Liver (tissue), 9 donors: Measurements from ENCODE around the gene CUL2. TPM values are rescaled to one million over a fixed set of nuclear protein-coding genes. Genes with fewer than 3 reads are reported as not detected.

ENCODE experiments used
- DNase-seq: peaks from one replicate; pipeline ENCODE4 v3.0.0-alpha.2; 2017; ENCODE audit warnings: low spot score
- H3K27ac ChIP-seq, 2 donors: one replicate each; pipeline ENCODE4 v1.7.0; 2013; ENCODE audit warnings: inconsistent platforms in 2 of 2, low read length in 2 of 2, control low read depth in 1 of 2, low read depth in 1 of 2, mild to moderate bottlenecking in 1 of 2
- H3K27me3 ChIP-seq, 4 donors: one replicate each; pipeline versions ENCODE4 v1.6.1 to v1.7.0; 2013; ENCODE audit warnings: low read length in 3 of 4, inconsistent platforms in 1 of 4, mild to moderate bottlenecking in 1 of 4, moderate library complexity in 1 of 4; ENCODE audit not compliant: control insufficient read depth in 4 of 4, insufficient read depth in 4 of 4
- H3K36me3 ChIP-seq, 4 donors: one replicate each; pipeline versions ENCODE4 v1.6.1 to v1.7.0; 2013; ENCODE audit warnings: low read length in 3 of 4, mild to moderate bottlenecking in 3 of 4, low read depth in 1 of 4, moderate library complexity in 1 of 4; ENCODE audit not compliant: control insufficient read depth in 4 of 4, insufficient read depth in 3 of 4
- H3K4me1 ChIP-seq, 4 donors: one replicate each; pipeline versions ENCODE4 v1.6.1 to v1.7.0; 2013; ENCODE audit warnings: low read length in 3 of 4, mild to moderate bottlenecking in 3 of 4, moderate library complexity in 1 of 4; ENCODE audit not compliant: control insufficient read depth in 4 of 4, insufficient read depth in 4 of 4
- H3K4me3 ChIP-seq, 3 donors: one replicate each; pipeline versions ENCODE4 v1.6.1 to v1.7.0; 2013; ENCODE audit warnings: low read length in 3 of 3, control low read depth in 1 of 3, low read depth in 1 of 3, mild to moderate bottlenecking in 1 of 3
- H3K9ac ChIP-seq, 2 donors: one replicate each; pipeline ENCODE4 v1.7.0; 2013; ENCODE audit warnings: low read length in 2 of 2, mild to moderate bottlenecking in 2 of 2, moderate library complexity in 2 of 2, control low read depth in 1 of 2, low read depth in 1 of 2
- H3K9me3 ChIP-seq, 4 donors: one replicate each; pipeline versions ENCODE4 v1.6.1 to v1.7.0; 2013; ENCODE audit warnings: low read length in 3 of 4; ENCODE audit not compliant: control insufficient read depth in 4 of 4
- EGR1 ChIP-seq, 2 donors: IDR thresholded peaks; 2 replicates each; pipeline ENCODE4 v1.6.1; 2016 to 2018; ENCODE audit warnings: antibody characterized with exemption in 2 of 2, low read depth in 2 of 2
- GABPA ChIP-seq, 2 donors: IDR thresholded peaks in 1 of 2; conservative IDR thresholded peaks in 1 of 2; 2 replicates each; pipeline ENCODE4 v1.6.1; 2016; ENCODE audit warnings: antibody characterized with exemption in 2 of 2, mild to moderate bottlenecking in 1 of 2, moderate library complexity in 1 of 2
- HNF4A ChIP-seq, 2 donors: conservative IDR thresholded peaks; 2 replicates each; pipeline ENCODE4 v1.6.1; 2016; ENCODE audit warnings: antibody characterized with exemption in 2 of 2, mild to moderate bottlenecking in 2 of 2
- JUND ChIP-seq, 2 donors: IDR thresholded peaks; 2 replicates each; pipeline ENCODE4 v1.6.1; 2016; ENCODE audit warnings: antibody characterized with exemption in 2 of 2
- NR2F2 ChIP-seq: IDR thresholded peaks from 2 replicates; pipeline ENCODE4 v1.6.1; 2016; ENCODE audit warnings: antibody characterized with exemption
- RAD21 ChIP-seq, 2 donors: IDR thresholded peaks; 2 replicates each; pipeline ENCODE4 v1.6.1; 2016; ENCODE audit warnings: antibody characterized with exemption in 2 of 2, mild to moderate bottlenecking in 2 of 2
- REST ChIP-seq: IDR thresholded peaks from 2 replicates; pipeline ENCODE4 v1.6.1; 2016; ENCODE audit warnings: antibody characterized with exemption, mild to moderate bottlenecking
- TAF1 ChIP-seq: conservative IDR thresholded peaks from 2 replicates; pipeline ENCODE4 v1.6.1; 2016; ENCODE audit warnings: antibody characterized with exemption, mild to moderate bottlenecking
- YY1 ChIP-seq: IDR thresholded peaks from 2 replicates; pipeline ENCODE4 v1.6.1; 2016; ENCODE audit warnings: antibody characterized with exemption, mild to moderate bottlenecking
- ZBTB33 ChIP-seq: IDR thresholded peaks from 2 replicates; pipeline ENCODE4 v1.6.1; 2016; ENCODE audit warnings: antibody characterized with exemption
- WGBS: extraction: QIAGEN DNeasy Blood & Tissue Kit; methylation state at CpG from one replicate; pipeline ENCODE4 v1.1.7; 2013; 5-methylcytosine and 5-hydroxymethylcytosine counted together
- polyA plus RNA-seq, 2 donors: library from polyadenylated mRNA; stranded (reverse) in 1 of 2; unstranded in 1 of 2; fragments of 200-250 nt in 1 of 2; fragments of >200 nt in 1 of 2; fragmentation: Nextera tagmentation in 1 of 2; extraction: Ambion mirVana in 1 of 2; gene quantifications; one replicate each; pipeline versions ENCODE4 v1.2.1 to v1.2.3, GENCODE V29; 2013 to 2015
- total RNA-seq, 2 donors: library from RNA; depleted of rRNA; stranded (reverse); fragments of >200 nt; gene quantifications; one replicate each; pipeline ENCODE4 v1.2.3, GENCODE V29; 2014
- donor health status: healthy.
- donor health status: healthy.
- donor health status: healthy.
- donor health status: healthy.
- donor health status: healthy.

Gene CUL2
- total and polyA plus RNA-seq, 4 donors: 8.6 to 14.1 (median 12.1) TPM

GRCh38 chr10:35058134-35058533 is 32.0 kb downstream of the CUL2 start:
- WGBS: 78% methylated on average over 6 of the region's 6 CpGs
- Histone ChIP-seq H3K27ac (no peak overlapping the region), H3K4me1 (no peaks in the 10 kb centered on the region), H3K9me3 (no peaks in the 10 kb centered on the region), H3K36me3 (peaks cover 4 to 41% (median 17%) of the 10 kb centered on the region in 4 donors), H3K9ac (no peak overlapping the region), H3K27me3 (no peaks in the 10 kb centered on the region), H3K4me3 (no peak overlapping the region)
- TF ChIP-seq TAF1 (no peak), NR2F2 (no peak), YY1 (no peak), RAD21 (IDR thresholded peaks at IDR 0.05) (no peak)
- no peak for DNase-seq

- 80% methylated on average over 5 of the region's 5 CpGs for WGBS
- Histone ChIP-seq H3K4me3 (no peak overlapping the region), H3K4me1 (no peaks in the 10 kb centered on the region), H3K9me3 (no peaks in the 10 kb centered on the region), H3K27me3 (no peaks in the 10 kb centered on the region), H3K9ac (no peak overlapping the region), H3K27ac (no peak overlapping the region), H3K36me3 (peaks cover under 1 to 42% (median 19%) of the 10 kb centered on the region in 4 donors)
- no peak for DNase-seq
- TF ChIP-seq RAD21 (IDR thresholded peaks at IDR 0.05) (no peak), JUND (IDR thresholded peaks at IDR 0.05) (no peak), GABPA (IDR thresholded peaks at IDR 0.05 in 1 of 2, conservative IDR thresholded peaks at IDR 0.05 in 1 of 2) (no peak), NR2F2 (no peak), TAF1 (no peak)
Measured at GRCh38 chr10:35056686-35057085, 33.5 kb downstream of the CUL2 start.

- no peak overlapping the region for H3K4me3 ChIP-seq
- no peaks in the 10 kb centered on the region for H3K9me3 ChIP-seq
- H3K9ac ChIP-seq: no peak overlapping the region
- H3K36me3 ChIP-seq: peaks cover 0 to 42% (median 20%) of the 10 kb centered on the region in 4 donors
- TF ChIP-seq NR2F2 (no peak), EGR1 (IDR thresholded peaks at IDR 0.05; ENCODE audit: low read depth in 2 of 2) (no peak), HNF4A (conservative IDR thresholded peaks at IDR 0.05) (no peak), ZBTB33 (no peak)
- H3K4me1 ChIP-seq: no peaks in the 10 kb centered on the region
- 80% methylated on average over 1 of the region's 1 CpG for WGBS
- H3K27me3 ChIP-seq: no peaks in the 10 kb centered on the region
- DNase-seq: no peak
- H3K27ac ChIP-seq: no peak overlapping the region
Measured at GRCh38 chr10:35056133-35056532, 34.0 kb downstream of the CUL2 start.

- Histone ChIP-seq H3K4me1 (no peaks in the 10 kb centered on the region), H3K36me3 (peaks cover 0 to 35% (median 18%) of the 10 kb centered on the region in 4 donors), H3K4me3 (no peak overlapping the region), H3K9me3 (no peaks in the 10 kb centered on the region), H3K9ac (no peak overlapping the region), H3K27ac (no peak overlapping the region), H3K27me3 (no peaks in the 10 kb centered on the region)
- DNase-seq: no peak
- TF ChIP-seq REST: no peak
Measured at GRCh38 chr10:35050568-35050967, 39.6 kb downstream of the CUL2 start.
